ENCODE results near the gene PDE5A. TPM values are rescaled to one million over a fixed set of nuclear protein-coding genes. Genes with fewer than 3 reads are reported as not detected.

The PDE5A gene
- total RNA-seq, 1 experiment from 2014 or later: 8.5 TPM

- Histone ChIP-seq H3K79me2 (ENCODE audit: low read depth) (no peaks in the 10 kb centered on the region), H3K9me3 (ENCODE audit: insufficient read depth, low read depth) (no peaks in the 10 kb centered on the region), H3K4me3 (no peak overlapping the region), H3K4me2 (no peak overlapping the region), H3F3A (ENCODE audit: insufficient read depth, low read depth) (no peaks in the 10 kb centered on the region), H4K20me1 (ENCODE audit: insufficient read depth) (no peaks in the 10 kb centered on the region), H3K4me1 (replicated peaks; ENCODE audit: insufficient read depth) (no peaks in the 10 kb centered on the region), H3K9me2 (ENCODE audit: insufficient read depth) (no peaks in the 10 kb centered on the region), H3K27me3 (ENCODE audit: insufficient read depth, low read depth) (no peaks in the 10 kb centered on the region), H3K36me3 (ENCODE audit: low read depth) (no peaks in the 10 kb centered on the region), H2AFZ (no peak overlapping the region), H3K27ac (no peak overlapping the region)
- ChIA-PET CTCF (no interaction called here), POLR2A (ENCODE audit: unreplicated experiment) (no interaction called here)
- no TSS peak for BruUV-seq (replicated peaks)
- intact Hi-C loops (cut with micrococcal nuclease; ENCODE audit: unreplicated experiment): no loop called here
- TF ChIP-seq CTCF (conservative IDR thresholded peaks at IDR 0.05) (no peak), EZH2 (IDR thresholded peaks at IDR 0.05; ENCODE audit: low read depth) (no peak)
- DNase-seq: no peak
These were observed 98.8 kb downstream of the PDE5A start for GRCh38 chr4:119529788-119530187.

GRCh38 chr4:119526786-119527550, 101.6 kb downstream of the PDE5A start:
- intact Hi-C loops (cut with micrococcal nuclease; ENCODE audit: unreplicated experiment): no loop called here

More at GRCh38 chr4:119526786-119527550, 101.6 kb downstream of the PDE5A start:
- Histone ChIP-seq H2AFZ (no peak overlapping the region), H3K9me3 (ENCODE audit: insufficient read depth, low read depth) (no peaks in the 10 kb centered on the region), H3K9me2 (ENCODE audit: insufficient read depth) (no peaks in the 10 kb centered on the region), H3K4me2 (no peak overlapping the region), H3K27me3 (ENCODE audit: insufficient read depth, low read depth) (no peaks in the 10 kb centered on the region), H3K4me3 (no peak overlapping the region), H3K4me1 (replicated peaks; ENCODE audit: insufficient read depth) (no peaks in the 10 kb centered on the region), H3K27ac (no peak overlapping the region), H3K36me3 (ENCODE audit: low read depth) (no peaks in the 10 kb centered on the region), H3F3A (ENCODE audit: insufficient read depth, low read depth) (no peaks in the 10 kb centered on the region), H3K79me2 (ENCODE audit: low read depth) (no peaks in the 10 kb centered on the region), H4K20me1 (ENCODE audit: insufficient read depth) (no peaks in the 10 kb centered on the region)
- POLR2A ChIA-PET (ENCODE audit: unreplicated experiment): interaction anchor here (0.7 kb wide), 1 partner anchor 375 kb away, joined by 3 read pairs; no protein-coding TSS in a partner anchor
- BruUV-seq (replicated peaks): no TSS peak
- CTCF ChIA-PET: no interaction called here
- no peak for TF ChIP-seq EZH2 (IDR thresholded peaks at IDR 0.05; ENCODE audit: low read depth)
- no peak for TF ChIP-seq CTCF (conservative IDR thresholded peaks at IDR 0.05)
- DNase-seq: no peak

Measured in PC-9 (cell line).